ENCODE data around the gene NCKAP1.
"Not testable (repeated sequence)": the region's sequence is repeated elsewhere in the genome, so short reads cannot be mapped to it uniquely, and the experiment has no call there.

Gene NCKAP1

GRCh38 chr2:183009249-183009899 is 28.9 kb downstream of the NCKAP1 start:
- no peak for DNase-seq (ENCODE audit: low read depth in 2 of 2)

- DNase-seq (ENCODE audit: low read depth in 2 of 2): no peak
Measured at GRCh38 chr2:183001948-183002347, 36.3 kb downstream of the NCKAP1 start.

GRCh38 chr2:183000846-183001245 is 37.4 kb downstream of the NCKAP1 start:
- DNase-seq (ENCODE audit: low read depth in 2 of 2): no peak

- no peak for DNase-seq (ENCODE audit: low read depth in 2 of 2)
Measured at GRCh38 chr2:182999348-183000028, 38.8 kb downstream of the NCKAP1 start.

- no peak for DNase-seq (ENCODE audit: low read depth in 2 of 2)
Measured at GRCh38 chr2:182994228-182994912, 43.9 kb downstream of the NCKAP1 start.

- no peak for DNase-seq (ENCODE audit: low read depth in 2 of 2)
Measured at GRCh38 chr2:182982941-182983340, 55.3 kb downstream of the NCKAP1 start.

- not testable (repeated sequence) for DNase-seq (ENCODE audit: low read depth in 2 of 2)
Measured at GRCh38 chr2:182981475-182981874, 56.8 kb downstream of the NCKAP1 start.

GRCh38 chr2:182980652-182981051 is 57.6 kb downstream of the NCKAP1 start:
- no peak for DNase-seq (ENCODE audit: low read depth in 2 of 2)

GRCh38 chr2:182980115-182980514 is 58.1 kb downstream of the NCKAP1 start:
- no peak for DNase-seq (ENCODE audit: low read depth in 2 of 2)

GRCh38 chr2:182977463-182977862 is 60.8 kb downstream of the NCKAP1 start:
- DNase-seq (ENCODE audit: low read depth in 2 of 2): no peak

GRCh38 chr2:182973441-182974352 is 64.6 kb downstream of the NCKAP1 start:
- DNase-seq (ENCODE audit: low read depth in 2 of 2): no peak

- DNase-seq (ENCODE audit: low read depth in 2 of 2): no peak
Measured at GRCh38 chr2:182972548-182972942, 65.7 kb downstream of the NCKAP1 start.

GRCh38 chr2:182971820-182972547 is 66.3 kb downstream of the NCKAP1 start:
- no peak for DNase-seq (ENCODE audit: low read depth in 2 of 2)

GRCh38 chr2:182970486-182970885 is 67.8 kb downstream of the NCKAP1 start:
- DNase-seq (ENCODE audit: low read depth in 2 of 2): no peak

- DNase-seq (ENCODE audit: low read depth in 2 of 2): no peak
Measured at GRCh38 chr2:182968493-182968892, 69.8 kb downstream of the NCKAP1 start.

GRCh38 chr2:182966356-182966755 is 71.9 kb downstream of the NCKAP1 start:
- DNase-seq (ENCODE audit: low read depth in 2 of 2): not testable (repeated sequence)

- DNase-seq (ENCODE audit: low read depth in 2 of 2): no peak
Measured at GRCh38 chr2:182962641-182963040, 75.6 kb downstream of the NCKAP1 start.

GRCh38 chr2:182960869-182961268 is 77.4 kb downstream of the NCKAP1 start:
- DNase-seq (ENCODE audit: low read depth in 2 of 2): not testable (repeated sequence)

- DNase-seq (ENCODE audit: low read depth in 2 of 2): no peak
Measured at GRCh38 chr2:182954789-182955188, 83.5 kb downstream of the NCKAP1 start.

- no peak for DNase-seq (ENCODE audit: low read depth in 2 of 2)
Measured at GRCh38 chr2:182952741-182953450, 85.4 kb downstream of the NCKAP1 start.
